Activated T-helper 1 cell treated with anti-CD3 and anti-CD28 coated beads, Interleukin-12 subunit alpha, Interleukin-12 subunit beta, Interleukin-2, Interleukin-4 antibody, amounts not matched to agents 30 ng/mL and 10 ng/mL and 1 ng/mL, durations not matched to agents 14 hours and 24 hours and 36 hours (primary cell): Measurements from ENCODE around the gene SENP7. TPM values are rescaled to one million over a fixed set of nuclear protein-coding genes. Genes with fewer than 3 reads are reported as not detected.

Experiments
- DNase-seq: peaks from one replicate; pipeline ENCODE4 v3.0.0; 2021; ENCODE audit warnings: low spot score
- H3K27ac Mint-ChIP-seq: one replicate; pipeline ENCODE4 v1.8.0; 2021; ENCODE audit warnings: mild to moderate bottlenecking, mixed read lengths
- H3K27me3 Mint-ChIP-seq: one replicate; pipeline ENCODE4 v1.8.0; 2022; ENCODE audit warnings: mild to moderate bottlenecking, moderate library complexity, mixed read lengths; ENCODE audit not compliant: insufficient read depth
- H3K36me3 Mint-ChIP-seq: one replicate; pipeline ENCODE4 v1.8.0; 2021; ENCODE audit warnings: low read depth, mixed read lengths
- H3K4me1 Mint-ChIP-seq: one replicate; pipeline ENCODE4 v1.8.0; 2021; ENCODE audit warnings: low read depth, mixed read lengths
- H3K4me3 Mint-ChIP-seq: one replicate; pipeline ENCODE4 v1.8.0; 2021; ENCODE audit warnings: mild to moderate bottlenecking, moderate library complexity, mixed read lengths
- H3K9me3 Mint-ChIP-seq: one replicate; pipeline ENCODE4 v1.8.0; 2021; ENCODE audit warnings: mixed read lengths
- intact Hi-C: fragments of 100-400 bp; cut with micrococcal nuclease; formaldehyde crosslinking; loops from one replicate; pipeline ENCODE4 v1.15.1; 2024
- total RNA-seq: library from RNA; stranded (reverse); gene quantifications from 2 replicates; pipeline ENCODE4 v1.2.3, GENCODE V29; 2022

Gene SENP7
- total RNA-seq, 1 donor from 2014 or later, result 9.1 TPM

DNA sequence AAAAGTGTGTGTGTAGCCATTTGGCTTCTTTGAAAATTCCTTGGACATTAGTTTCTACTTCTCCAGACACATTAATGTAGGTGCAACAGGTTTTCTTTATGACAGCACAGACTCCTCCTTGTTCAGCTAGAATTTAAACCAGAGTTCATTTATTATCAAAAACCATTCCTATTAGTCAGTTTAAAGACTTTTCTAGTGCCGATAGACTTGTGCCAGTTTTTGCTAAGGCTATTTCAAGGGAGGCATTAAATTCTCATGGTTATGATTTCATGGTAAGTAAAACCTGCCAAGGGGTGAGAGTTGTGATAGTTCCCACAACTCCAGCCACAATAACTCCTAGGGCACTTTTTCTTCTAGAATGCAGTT lies 20.6 kb upstream of the SENP7 start:
- Mint-ChIP-seq H3K4me3 (no peak overlapping the region), H3K27me3 (no peaks in the 10 kb centered on the region), H3K4me1 (peaks cover 35% of the 10 kb centered on the region), H3K27ac (no peak overlapping the region), H3K9me3 (peaks cover 9% of the 10 kb centered on the region), H3K36me3 (peaks cover 8% of the 10 kb centered on the region)
- intact Hi-C loops, result no loop called here
- no peak for DNase-seq

DNA sequence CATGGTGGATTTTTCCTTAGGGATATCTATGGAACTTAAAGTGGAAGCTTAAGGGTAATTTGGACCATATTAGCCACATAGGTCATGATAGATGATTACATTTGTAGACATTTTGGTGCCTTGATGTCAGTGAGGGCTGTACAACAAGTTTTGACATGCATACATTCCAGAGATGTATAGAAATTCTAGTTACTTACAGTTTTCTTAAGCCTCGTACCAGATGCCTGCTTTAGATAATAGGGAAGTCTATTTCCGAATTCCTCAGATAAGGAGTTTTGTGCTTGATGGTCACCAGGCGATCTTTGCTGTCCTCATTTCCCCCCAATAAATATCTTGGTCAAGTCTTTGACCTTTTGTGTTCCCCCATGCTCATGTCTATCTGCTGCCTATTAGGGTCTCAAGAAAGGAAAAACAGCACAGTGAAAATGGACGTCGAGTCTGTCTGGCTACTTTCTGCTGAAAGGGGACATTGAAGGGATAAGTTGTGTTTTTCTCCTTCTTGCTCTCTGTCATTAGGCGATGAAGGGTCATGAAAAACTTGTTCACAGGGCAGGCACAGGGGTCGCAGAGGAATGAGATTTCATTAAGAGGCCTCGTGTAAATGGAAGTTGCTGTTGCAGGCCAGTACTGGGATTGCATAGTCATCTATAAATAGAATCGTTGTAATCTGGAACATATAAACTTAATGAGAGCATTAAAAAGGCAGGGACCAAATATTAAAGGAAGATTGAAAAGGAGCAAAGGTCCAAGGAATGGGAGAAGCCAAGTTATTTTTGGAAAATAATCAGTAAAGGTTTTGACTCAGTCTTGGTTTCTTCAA lies 20.0 kb upstream of the SENP7 start:
- peaks cover 35% of the 10 kb centered on the region for H3K4me1 Mint-ChIP-seq

DNA sequence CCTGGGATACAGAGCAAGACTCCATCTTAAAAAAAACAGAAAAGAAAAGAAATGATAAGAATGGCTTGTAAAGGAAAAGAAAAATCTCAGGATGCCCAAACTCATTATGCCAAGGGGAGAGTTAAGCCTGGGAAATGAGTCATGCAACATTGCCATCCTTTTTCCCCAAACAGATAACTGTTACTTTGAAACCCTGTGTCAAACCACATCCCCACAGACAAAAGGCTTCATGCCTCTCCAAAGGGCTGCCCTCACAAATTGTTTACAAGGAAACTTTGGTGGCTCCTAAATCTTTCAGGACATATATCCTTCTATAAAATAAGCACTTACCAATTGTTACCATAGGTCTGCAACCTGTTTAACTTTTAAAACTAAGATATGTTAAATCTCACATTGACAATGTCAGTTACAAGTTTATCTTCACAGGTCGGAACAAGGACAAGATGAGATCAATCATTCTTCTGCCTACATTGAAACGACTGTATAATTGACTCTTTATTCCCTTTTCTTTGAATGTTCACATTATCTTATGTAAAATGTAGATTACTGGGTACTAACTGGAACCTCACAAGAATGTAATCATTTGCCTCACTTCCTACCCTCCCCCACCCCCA lies 18.6 kb upstream of the SENP7 start:
- Mint-ChIP-seq H3K4me1 (peaks cover 35% of the 10 kb centered on the region), H3K4me3 (peak overlapping the region; percentile 17), H3K36me3 (peaks cover 11% of the 10 kb centered on the region), H3K27ac (peak overlapping the region; percentile 34), H3K27me3 (no peaks in the 10 kb centered on the region), H3K9me3 (peaks cover 9% of the 10 kb centered on the region)
- no peak for DNase-seq
- intact Hi-C loops, result loop anchor here (1.0 kb wide), 2 partner anchors 13 to 30 kb away; partner anchors contain the start of gene TRMT10C

More for the DNA sequence above, 20.0 kb upstream of the SENP7 start:
- peaks cover 9% of the 10 kb centered on the region for H3K9me3 Mint-ChIP-seq
- H3K27me3 Mint-ChIP-seq, result no peaks in the 10 kb centered on the region
- no peak overlapping the region for H3K4me3 Mint-ChIP-seq
- H3K27ac Mint-ChIP-seq, result no peak overlapping the region
- intact Hi-C loops, result no loop called here
- no peak for DNase-seq
- H3K36me3 Mint-ChIP-seq, result peaks cover 8% of the 10 kb centered on the region

DNA sequence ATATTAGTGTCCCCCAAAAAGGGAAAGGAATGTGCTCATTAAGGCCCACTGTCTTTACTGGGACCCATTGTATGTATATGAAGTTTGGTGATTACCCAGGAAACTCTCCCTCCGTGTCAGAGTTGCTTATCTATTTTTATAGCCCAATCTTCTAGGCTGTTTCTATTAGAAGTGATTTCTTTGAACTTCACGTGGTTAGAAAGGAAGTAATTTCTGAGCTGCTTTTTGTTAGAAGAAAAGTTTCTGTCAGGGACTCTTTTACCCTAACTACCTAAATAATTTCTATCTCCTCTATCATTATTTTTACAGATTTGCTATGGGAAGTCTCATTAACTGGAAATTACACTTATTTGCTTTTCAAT lies 17.7 kb upstream of the SENP7 start:
- peaks cover 35% of the 10 kb centered on the region for H3K4me1 Mint-ChIP-seq
- no peak for DNase-seq
- peaks cover 11% of the 10 kb centered on the region for H3K36me3 Mint-ChIP-seq
- H3K4me3 Mint-ChIP-seq, result no peak overlapping the region
- no peaks in the 10 kb centered on the region for H3K27me3 Mint-ChIP-seq
- H3K9me3 Mint-ChIP-seq, result peaks cover 9% of the 10 kb centered on the region
- H3K27ac Mint-ChIP-seq, result peak overlapping the region; percentile 34
- intact Hi-C loops, result loop anchor here (1.0 kb wide), 2 partner anchors 12 to 31 kb away; partner anchors contain the start of gene TRMT10C

DNA sequence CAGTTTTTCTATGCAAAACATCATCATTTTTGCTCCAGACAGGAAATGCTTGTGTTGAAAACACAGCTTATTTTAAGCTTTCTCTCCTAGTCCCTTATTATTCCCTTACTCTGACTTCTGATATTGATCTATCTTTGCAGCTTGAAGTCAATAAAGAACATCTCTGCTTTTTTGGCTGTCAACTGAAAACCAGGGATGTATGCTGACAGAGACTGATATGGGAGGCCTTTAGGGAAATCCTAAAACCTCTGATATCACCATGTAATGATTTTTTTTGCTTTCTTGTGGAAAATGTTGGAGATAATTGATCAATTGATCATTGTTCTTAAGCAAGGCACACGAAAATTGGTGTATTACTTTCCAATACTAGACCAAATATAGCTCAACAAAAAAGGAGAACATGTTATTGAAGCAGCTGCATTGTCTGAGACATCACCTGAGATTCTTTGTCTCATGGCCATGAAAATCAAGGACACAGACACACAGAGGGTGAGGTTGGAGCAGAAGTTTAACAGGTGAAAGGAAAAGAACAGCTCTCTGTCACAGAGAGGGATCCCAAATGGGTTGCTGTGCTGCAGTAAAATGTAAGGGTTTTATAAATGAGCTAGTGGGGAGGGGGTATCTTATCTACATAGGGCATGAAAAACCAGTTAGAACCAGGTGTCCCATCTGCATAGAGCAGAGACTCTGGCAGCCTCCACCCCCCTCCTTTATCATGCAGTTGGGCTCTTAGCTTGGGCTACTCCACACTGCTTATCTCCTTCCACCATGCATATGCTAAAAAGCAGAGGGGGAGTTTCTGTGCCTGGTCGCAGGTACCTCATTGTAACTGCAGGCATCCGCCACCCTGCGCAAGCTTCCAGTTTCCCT lies 17.0 kb upstream of the SENP7 start:
- peaks cover 14% of the 10 kb centered on the region for H3K9me3 Mint-ChIP-seq
- peaks cover 35% of the 10 kb centered on the region for H3K4me1 Mint-ChIP-seq
- intact Hi-C loops, result no loop called here
- peaks cover 15% of the 10 kb centered on the region for H3K36me3 Mint-ChIP-seq
- no peak overlapping the region for H3K4me3 Mint-ChIP-seq
- no peak for DNase-seq
- H3K27me3 Mint-ChIP-seq, result no peaks in the 10 kb centered on the region
- peak overlapping the region; percentile 34 for H3K27ac Mint-ChIP-seq

DNA sequence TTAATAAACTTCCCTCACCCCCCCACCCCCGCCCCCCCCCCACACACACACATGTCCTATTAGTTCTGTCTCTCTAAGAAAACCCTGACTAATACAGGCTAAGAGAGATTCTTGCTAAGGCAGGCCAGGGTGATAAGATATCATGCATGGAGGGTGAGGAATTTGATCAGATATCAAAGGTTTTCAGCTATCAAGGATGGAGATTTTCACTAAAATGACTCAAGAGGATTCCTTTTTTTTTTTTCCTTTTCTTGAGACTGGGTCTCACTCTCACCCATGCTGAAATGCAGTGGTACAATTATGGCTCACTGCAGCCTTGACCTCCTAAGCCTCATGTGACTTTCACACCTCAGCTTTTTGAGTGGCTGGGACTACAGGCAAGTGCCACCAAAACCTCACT lies 14.9 kb upstream of the SENP7 start:
- intact Hi-C loops, result no loop called here
- Mint-ChIP-seq H3K4me3 (no peak overlapping the region), H3K9me3 (peaks cover 23% of the 10 kb centered on the region), H3K27ac (no peak overlapping the region), H3K27me3 (no peaks in the 10 kb centered on the region), H3K4me1 (peaks cover 35% of the 10 kb centered on the region), H3K36me3 (peaks cover 26% of the 10 kb centered on the region)
- DNase-seq, result no peak

DNA sequence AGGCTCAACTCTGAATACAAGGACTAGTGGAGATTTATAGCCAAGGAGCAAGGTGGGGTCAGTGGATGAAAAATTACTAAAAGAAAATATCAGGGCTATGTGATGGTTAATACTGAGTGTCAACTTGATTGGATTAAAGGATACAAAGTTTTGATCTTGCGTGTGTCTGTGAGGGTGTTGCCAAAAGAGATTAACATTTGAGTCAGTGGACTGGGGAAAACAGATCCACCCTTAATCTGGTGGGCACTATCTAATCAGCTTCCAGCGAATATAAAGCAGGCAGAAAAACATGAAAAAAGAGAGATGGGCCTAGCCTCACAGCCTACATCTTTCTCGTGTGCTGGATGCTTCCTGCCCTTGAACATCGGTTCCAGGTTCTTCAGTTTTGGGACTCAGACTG lies 14.4 kb upstream of the SENP7 start:
- Mint-ChIP-seq H3K9me3 (peaks cover 23% of the 10 kb centered on the region), H3K36me3 (peaks cover 29% of the 10 kb centered on the region), H3K27ac (no peak overlapping the region), H3K4me1 (peaks cover 35% of the 10 kb centered on the region), H3K4me3 (no peak overlapping the region), H3K27me3 (no peaks in the 10 kb centered on the region)
- intact Hi-C loops, result no loop called here
- DNase-seq, result no peak

DNA sequence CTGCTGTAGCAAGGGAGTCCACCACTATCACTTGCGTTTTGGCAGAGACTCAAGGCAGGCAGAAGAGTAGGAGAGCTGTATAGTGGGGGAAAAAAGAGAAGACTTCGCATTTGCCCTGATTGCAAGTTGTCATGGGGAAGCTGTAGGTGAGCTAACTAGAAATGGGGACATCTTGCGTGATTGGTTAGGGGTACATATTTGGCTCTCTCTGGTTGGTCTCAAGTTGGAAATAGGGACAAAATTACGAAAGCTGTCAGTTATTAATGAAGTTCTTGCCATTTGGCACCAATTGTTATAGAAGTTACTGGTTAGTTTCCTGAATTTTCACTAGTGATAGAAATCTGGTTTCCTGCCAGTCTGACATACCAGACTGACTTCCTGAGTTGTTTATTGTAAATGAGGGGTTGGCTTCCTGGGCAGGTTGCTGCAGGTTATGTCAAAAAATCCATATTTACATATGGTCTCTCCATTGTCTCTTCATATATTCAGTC lies 8.2 kb upstream of the SENP7 start:
- Mint-ChIP-seq H3K27me3 (no peaks in the 10 kb centered on the region), H3K36me3 (peaks cover 33% of the 10 kb centered on the region), H3K9me3 (peaks cover 13% of the 10 kb centered on the region), H3K27ac (peak overlapping the region; percentile 82), H3K4me1 (peaks cover 45% of the 10 kb centered on the region), H3K4me3 (peak overlapping the region; percentile 58)
- intact Hi-C loops, result no loop called here
- DNase-seq, result no peak

DNA sequence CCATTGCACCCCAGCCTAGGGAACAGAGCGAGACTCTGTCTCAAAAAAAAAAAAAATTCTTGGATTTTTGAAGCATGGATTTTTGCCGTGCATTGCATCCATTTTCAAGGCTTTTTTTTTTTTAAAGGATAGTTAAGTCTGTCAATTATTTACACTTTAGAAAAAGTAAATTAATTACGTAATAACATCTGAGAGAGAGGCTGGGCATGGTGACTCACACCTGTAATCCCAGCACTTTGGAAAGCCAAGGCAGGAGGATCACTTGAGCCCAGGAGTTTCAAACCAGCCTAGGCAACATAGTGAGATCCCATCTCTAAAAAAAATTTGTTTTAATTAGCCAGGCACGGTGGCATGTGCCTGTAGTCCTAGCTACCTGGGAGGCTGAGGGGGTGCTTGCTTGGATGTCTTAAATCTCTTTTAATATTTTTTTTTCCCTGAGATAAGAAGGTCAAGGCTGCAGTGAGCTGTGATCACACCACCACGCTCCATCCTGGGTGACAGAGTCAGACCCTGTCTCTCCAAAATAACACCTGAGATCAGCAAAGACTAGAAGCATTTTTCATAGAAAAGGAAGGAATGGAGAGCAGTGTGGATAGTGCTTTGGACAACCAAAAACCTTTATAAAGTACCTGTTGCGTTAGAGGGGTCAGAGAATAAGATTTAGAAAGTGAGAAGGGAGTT lies 6.8 kb upstream of the SENP7 start:
- Mint-ChIP-seq H3K27me3 (no peaks in the 10 kb centered on the region), H3K4me1 (peaks cover 48% of the 10 kb centered on the region), H3K4me3 (peak overlapping the region; percentile 58), H3K27ac (peak overlapping the region; percentile 77), H3K36me3 (peaks cover 26% of the 10 kb centered on the region), H3K9me3 (peaks cover 7% of the 10 kb centered on the region)
- intact Hi-C loops, result loop anchor here (5.0 to 10.0 kb wide), 3 partner anchors 307 to 1705 kb away; partner anchors contain the start of gene CMSS1
- DNase-seq, result no peak

DNA sequence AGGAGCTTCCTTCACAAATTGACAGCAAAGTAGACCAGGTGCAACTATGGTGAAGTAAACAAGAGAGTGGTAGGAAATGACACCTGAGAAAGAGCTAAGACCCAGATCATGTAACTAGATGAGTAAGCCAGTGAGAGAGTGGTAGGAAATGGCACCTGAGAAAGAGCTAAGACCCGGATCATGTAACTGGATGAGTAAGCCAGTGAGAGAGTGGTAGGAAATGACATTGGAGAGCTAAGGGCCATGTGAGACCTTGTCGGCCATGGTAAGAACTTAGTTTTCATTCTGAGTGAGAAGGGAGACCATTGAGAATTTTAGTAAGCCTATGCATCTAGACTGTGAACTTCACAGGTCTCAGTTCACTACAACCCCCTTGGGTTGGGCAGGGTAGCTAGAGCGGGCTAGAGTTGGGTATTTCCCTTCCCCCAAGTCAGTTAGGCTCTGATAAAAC lies 5.4 kb upstream of the SENP7 start:
- Mint-ChIP-seq H3K36me3 (peaks cover 20% of the 10 kb centered on the region), H3K27me3 (no peaks in the 10 kb centered on the region), H3K4me1 (peaks cover 49% of the 10 kb centered on the region), H3K9me3 (no peaks in the 10 kb centered on the region), H3K27ac (peak overlapping the region; percentile 77), H3K4me3 (peak overlapping the region; percentile 32)
- DNase-seq, result peak; percentile 63
- intact Hi-C loops, result loop anchor here (1.0 to 10.0 kb wide), 9 partner anchors 13 to 1704 kb away; partner anchors contain the start of genes CMSS1 and TRMT10C

DNA sequence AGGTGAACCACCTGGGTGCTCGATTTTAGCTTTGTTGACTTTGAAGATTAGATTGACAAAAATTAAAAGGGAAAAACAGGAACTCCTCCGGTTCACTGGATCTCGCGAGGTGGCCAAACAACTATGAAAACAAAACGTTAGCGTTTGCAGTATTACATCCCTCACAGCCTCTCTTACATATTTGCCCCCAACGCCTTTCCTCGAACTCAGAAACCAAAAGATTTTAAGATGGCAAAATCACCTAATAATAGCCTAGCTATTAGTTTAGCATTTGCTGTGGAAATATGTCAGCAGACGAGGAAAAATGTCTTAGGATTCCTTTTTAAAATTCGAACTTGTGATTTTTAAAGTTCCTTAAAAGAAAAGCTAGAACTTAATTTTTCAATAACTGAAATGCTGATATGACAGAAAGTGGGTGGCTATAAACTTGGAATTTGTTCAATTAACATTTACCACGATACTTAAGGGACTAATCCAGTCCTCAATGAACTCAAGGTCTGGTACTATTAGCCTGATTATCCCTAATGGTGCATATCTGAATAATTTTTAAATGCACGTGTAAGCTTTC lies 491 bp upstream of the SENP7 start:
- Mint-ChIP-seq H3K27me3 (no peaks in the 10 kb centered on the region), H3K36me3 (peaks cover 4% of the 10 kb centered on the region), H3K9me3 (no peaks in the 10 kb centered on the region), H3K4me3 (peak overlapping the region; percentile 94), H3K27ac (peak overlapping the region; percentile 95), H3K4me1 (peaks cover 38% of the 10 kb centered on the region)
- intact Hi-C loops, result loop anchor here (1.0 to 10.0 kb wide), 10 partner anchors 46 to 1699 kb away; partner anchors contain the start of genes CMSS1, LNP1, TOMM70 and TRMT10C
- DNase-seq, result no peak

DNA sequence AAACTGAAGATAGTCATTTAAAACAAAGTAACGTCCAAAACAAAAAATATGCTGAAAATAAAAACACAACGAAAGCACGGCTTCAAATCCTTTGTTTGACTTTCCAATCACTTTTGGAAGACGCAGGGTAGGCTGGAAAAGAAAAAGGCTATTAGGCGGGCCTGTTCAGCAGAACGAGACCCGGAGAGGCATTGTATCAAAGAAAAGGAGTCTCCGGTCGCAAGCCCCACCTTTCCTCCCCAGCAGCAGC lies 691 bp downstream of the SENP7 start:
- intact Hi-C loops, result loop anchor here (2.0 to 10.0 kb wide), 8 partner anchors 45 to 1698 kb away; partner anchors contain the start of genes CMSS1, LNP1, TOMM70 and ZBTB11
- no peaks in the 10 kb centered on the region for H3K9me3 Mint-ChIP-seq
- DNase-seq, result no peak
- peak overlapping the region; percentile 95 for H3K27ac Mint-ChIP-seq
- no peaks in the 10 kb centered on the region for H3K27me3 Mint-ChIP-seq
- peak overlapping the region; percentile 94 for H3K4me3 Mint-ChIP-seq
- H3K36me3 Mint-ChIP-seq, result peaks cover 8% of the 10 kb centered on the region
- peaks cover 33% of the 10 kb centered on the region for H3K4me1 Mint-ChIP-seq
